ENCODE measurements around the gene STRIP2. TPM values are rescaled to one million over a fixed set of nuclear protein-coding genes. Genes with fewer than 3 reads are reported as not detected.

STRIP2 gene
- total and polyA plus RNA-seq, 9 donors, result 0.12 to 1.6 (median 0.92) TPM

- H3K36me3 ChIP-seq, result no peaks in the 10 kb centered on the region
- no peak for DNase-seq
- no peak for TF ChIP-seq CTCF (IDR thresholded peaks at IDR 0.05)
- TF ChIP-seq POLR2A (IDR thresholded peaks at IDR 0.05), result no peak
- TF ChIP-seq EP300 (IDR thresholded peaks at IDR 0.05), result no peak
- no peak overlapping the region for H3K4me3 ChIP-seq
- H3K27ac ChIP-seq, result no peak overlapping the region
- no peaks in the 10 kb centered on the region for H3K27me3 ChIP-seq
- H3K9me3 ChIP-seq, result no peaks in the 10 kb centered on the region
- H3K4me1 ChIP-seq (ENCODE audit: insufficient read depth), result no peaks in the 10 kb centered on the region
- intact Hi-C loops (cut with DNase I), result no loop called here
- 84 to 85% (median 84%) methylated on average over 10 of the region's 10 CpGs for WGBS, 3 donors
These were observed 79.3 kb downstream of the STRIP2 start for GRCh38 chr7:129513546-129513945.

GRCh38 chr7:129514683-129515082 lies 80.5 kb downstream of the STRIP2 start:
- no peak overlapping the region for H3K4me3 ChIP-seq
- no peaks in the 10 kb centered on the region for H3K9me3 ChIP-seq
- no peaks in the 10 kb centered on the region for H3K36me3 ChIP-seq
- intact Hi-C loops (cut with DNase I), result no loop called here
- DNase-seq, result no peak
- TF ChIP-seq EP300 (IDR thresholded peaks at IDR 0.05), result no peak
- no peak for TF ChIP-seq CTCF (IDR thresholded peaks at IDR 0.05)
- TF ChIP-seq POLR2A (IDR thresholded peaks at IDR 0.05), result no peak
- H3K27ac ChIP-seq, result no peak overlapping the region
- 46 to 48% (median 48%) methylated on average over 4 of the region's 4 CpGs for WGBS, 3 donors
- H3K27me3 ChIP-seq, result no peaks in the 10 kb centered on the region
- no peaks in the 10 kb centered on the region for H3K4me1 ChIP-seq (ENCODE audit: insufficient read depth)

- 26 to 50% (median 32%) methylated on average over 4 of the region's 4 CpGs for WGBS, 3 donors
- H3K4me1 ChIP-seq (ENCODE audit: insufficient read depth), result no peaks in the 10 kb centered on the region
- H3K27ac ChIP-seq, result no peak overlapping the region
- intact Hi-C loops (cut with DNase I), result no loop called here
- H3K27me3 ChIP-seq, result no peaks in the 10 kb centered on the region
- TF ChIP-seq POLR2A (IDR thresholded peaks at IDR 0.05) (no peak), CTCF (IDR thresholded peaks at IDR 0.05) (no peak), EP300 (IDR thresholded peaks at IDR 0.05) (no peak)
- DNase-seq, result no peak
- H3K9me3 ChIP-seq, result no peaks in the 10 kb centered on the region
- no peaks in the 10 kb centered on the region for H3K36me3 ChIP-seq
- H3K4me3 ChIP-seq, result no peak overlapping the region
These were observed 81.1 kb downstream of the STRIP2 start for GRCh38 chr7:129515381-129515780.

GRCh38 chr7:129517931-129518330 lies 83.7 kb downstream of the STRIP2 start:
- intact Hi-C loops (cut with DNase I), result no loop called here
- no peak overlapping the region for H3K4me3 ChIP-seq
- TF ChIP-seq CTCF (IDR thresholded peaks at IDR 0.05), result no peak
- TF ChIP-seq EP300 (IDR thresholded peaks at IDR 0.05), result no peak
- TF ChIP-seq POLR2A (IDR thresholded peaks at IDR 0.05), result no peak
- H3K27ac ChIP-seq, result no peak overlapping the region
- H3K27me3 ChIP-seq, result no peaks in the 10 kb centered on the region
- no peaks in the 10 kb centered on the region for H3K36me3 ChIP-seq
- 80 to 82% (median 81%) methylated on average over 6 of the region's 6 CpGs for WGBS, 3 donors
- no peaks in the 10 kb centered on the region for H3K4me1 ChIP-seq (ENCODE audit: insufficient read depth)
- H3K9me3 ChIP-seq, result no peaks in the 10 kb centered on the region
- no peak for DNase-seq

- 31 to 46% (median 33%) methylated on average over 5 of the region's 5 CpGs for WGBS, 3 donors
- DNase-seq, result no peak
- H3K27ac ChIP-seq, result no peak overlapping the region
- H3K36me3 ChIP-seq, result no peaks in the 10 kb centered on the region
- intact Hi-C loops (cut with DNase I), result no loop called here
- no peaks in the 10 kb centered on the region for H3K4me1 ChIP-seq (ENCODE audit: insufficient read depth)
- no peaks in the 10 kb centered on the region for H3K9me3 ChIP-seq
- no peaks in the 10 kb centered on the region for H3K27me3 ChIP-seq
- TF ChIP-seq EP300 (IDR thresholded peaks at IDR 0.05), result no peak
- no peak for TF ChIP-seq CTCF (IDR thresholded peaks at IDR 0.05)
- no peak for TF ChIP-seq POLR2A (IDR thresholded peaks at IDR 0.05)
- H3K4me3 ChIP-seq, result no peak overlapping the region
These were observed 85.2 kb downstream of the STRIP2 start for GRCh38 chr7:129519464-129519863.

Data from ovary (tissue), 9 donors.